K562 (cell line): ENCODE data around the gene SYNPO. TPM values are rescaled to one million over a fixed set of nuclear protein-coding genes. Genes with fewer than 3 reads are reported as not detected.

ENCODE experiments used
- CREM ChIP-seq: IDR thresholded peaks from 2 replicates; pipeline ENCODE4 v1.6.1; 2014; ENCODE audit warnings: antibody characterized with exemption, low read depth
- HOMEZ ChIP-seq: fragments of 250-450 bp; sonication (Bioruptor Pico); IDR thresholded peaks from 2 replicates; pipeline ENCODE4 v1.4.0; 2020; ENCODE audit warnings: mild to moderate bottlenecking, moderate library complexity
- L3MBTL2 ChIP-seq: fragments of 450-650 bp; IDR thresholded peaks from 2 replicates; pipeline ENCODE4 v1.6.1; 2016; ENCODE audit warnings: mild to moderate bottlenecking, moderate library complexity
- MBD2 ChIP-seq: sonication (generic); IDR thresholded peaks from 2 replicates; pipeline ENCODE4 v1.6.1; 2016; ENCODE audit warnings: low read depth, borderline replicate concordance
- MCM5 ChIP-seq: fragments of 450-650 bp; IDR thresholded peaks from 2 replicates; pipeline ENCODE4 v1.6.1; 2016; ENCODE audit warnings: low read depth
- MTF1 ChIP-seq: fragments of 250-450 bp; sonication (Bioruptor Pico); IDR thresholded peaks from 2 replicates; pipeline ENCODE4 v1.9.0; 2021; ENCODE audit warnings: moderate library complexity, mild to moderate bottlenecking, inconsistent platforms, borderline replicate concordance
- NBN ChIP-seq: fragments of 450-650 bp; IDR thresholded peaks from 2 replicates; pipeline ENCODE4 v1.6.1; 2016; ENCODE audit warnings: low read depth, mild to moderate bottlenecking
- NFRKB ChIP-seq: fragments of 450-650 bp; IDR thresholded peaks from 2 replicates; pipeline ENCODE4 v1.6.1; 2016; ENCODE audit warnings: low read depth
- NR2C1 ChIP-seq, 2 experiments: fragments of 450-650 bp; IDR thresholded peaks; 2 replicates each; pipeline ENCODE4 v1.6.1; 2017; ENCODE audit warnings: mild to moderate bottlenecking in 2 of 2, antibody characterized with exemption in 1 of 2, inconsistent platforms in 1 of 2, missing compliant biosample characterization in 1 of 2, missing genetic modification characterization in 1 of 2
- PML ChIP-seq: IDR thresholded peaks from 2 replicates; pipeline ENCODE4 v1.6.1; 2012; ENCODE audit warnings: low read length, inconsistent platforms
- RAD51 ChIP-seq: fragments of 450-650 bp; IDR thresholded peaks from 2 replicates; pipeline ENCODE4 v1.7.1; 2016; ENCODE audit warnings: low read depth, mild to moderate bottlenecking, borderline replicate concordance
- SNIP1 ChIP-seq: fragments of 450-650 bp; IDR thresholded peaks from 2 replicates; pipeline ENCODE4 v1.7.1; 2017; ENCODE audit warnings: low read depth, mild to moderate bottlenecking
- SNRNP70 ChIP-seq: fragments of 200-400 bp; formaldehyde crosslinking; optimal IDR thresholded peaks from 2 replicates; pipeline ENCODE3; 2017; ENCODE audit warnings: low read depth, low read length
- ZFP36 ChIP-seq: fragments of 150-350 bp; IDR thresholded peaks from 2 replicates; pipeline ENCODE4 v1.6.1; 2018; ENCODE audit warnings: low read length, low read depth; ENCODE audit not compliant: partially characterized antibody
- ZNF146 ChIP-seq: IDR thresholded peaks from one replicate; pipeline ENCODE4 v1.6.1; 2018; ENCODE audit warnings: missing compliant biosample characterization; ENCODE audit not compliant: unreplicated experiment
- ZNF77 ChIP-seq: fragments of 250-450 bp; sonication (Bioruptor Pico); IDR thresholded peaks from 2 replicates; pipeline ENCODE4 v1.5.0; 2020
- polyA plus RNA-seq, 8 experiments: library from polyadenylated mRNA; depleted of rRNA in 4 of 8; stranded (reverse) in 5 of 8; unstranded in 3 of 8; fragments of >200 nt; fragmentation: Nextera tagmentation in 2 of 8; fragmentation: Illumina TruSeq in 1 of 8; extraction: Ambion mirVana in 2 of 8; extraction: Trizol in 1 of 8; gene quantifications; 2 replicates each; pipeline versions ENCODE4 v1.2.1 to v1.2.3, GENCODE V29; 2011 to 2014; ENCODE audit warnings: inconsistent platforms in 1 of 8, missing spikeins in 1 of 8
- total RNA-seq, 7 experiments: library from RNA; depleted of rRNA in 6 of 7; stranded (reverse); fragments of >200 nt in 6 of 7; fragmentation: Illumina TruSeq in 2 of 7; extraction: Trizol in 2 of 7; gene quantifications; 2 replicates each; pipeline versions ENCODE4 v1.2.1 to v1.2.3, GENCODE V29; 2011 to 2021; ENCODE audit warnings: low replicate concordance in 1 of 7
- TF ChIP-seq, protein P1 (sequence below): fragments of 450-650 bp; formaldehyde crosslinking; IDR thresholded peaks from 2 replicates; pipeline ENCODE4 v1.4.0; 2020; ENCODE audit warnings: mild to moderate bottlenecking, mixed read lengths
- TF ChIP-seq, protein P2 (sequence below): fragments of 450-650 bp; IDR thresholded peaks from 2 replicates; pipeline ENCODE4 v1.6.1; 2016; ENCODE audit warnings: low read depth

The SYNPO gene
- total and polyA plus RNA-seq, 9 of the 15 experiments (the other 6 are each of a cell fraction or from before 2014, with no cell fraction given), result 0.01 to 0.31 (median 0.03) TPM; not detected in 4

- TF ChIP-seq, protein P1, sequence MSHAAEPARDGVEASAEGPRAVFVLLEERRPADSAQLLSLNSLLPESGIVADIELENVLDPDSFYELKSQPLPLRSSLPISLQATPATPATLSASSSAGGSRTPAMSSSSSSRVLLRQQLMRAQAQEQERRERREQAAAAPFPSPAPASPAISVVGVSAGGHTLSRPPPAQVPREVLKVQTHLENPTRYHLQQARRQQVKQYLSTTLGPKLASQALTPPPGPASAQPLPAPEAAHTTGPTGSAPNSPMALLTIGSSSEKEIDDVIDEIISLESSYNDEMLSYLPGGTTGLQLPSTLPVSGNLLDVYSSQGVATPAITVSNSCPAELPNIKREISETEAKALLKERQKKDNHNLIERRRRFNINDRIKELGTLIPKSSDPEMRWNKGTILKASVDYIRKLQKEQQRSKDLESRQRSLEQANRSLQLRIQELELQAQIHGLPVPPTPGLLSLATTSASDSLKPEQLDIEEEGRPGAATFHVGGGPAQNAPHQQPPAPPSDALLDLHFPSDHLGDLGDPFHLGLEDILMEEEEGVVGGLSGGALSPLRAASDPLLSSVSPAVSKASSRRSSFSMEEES (CRISPR knock-in tag), result no peak
- TF ChIP-seq, protein P2, sequence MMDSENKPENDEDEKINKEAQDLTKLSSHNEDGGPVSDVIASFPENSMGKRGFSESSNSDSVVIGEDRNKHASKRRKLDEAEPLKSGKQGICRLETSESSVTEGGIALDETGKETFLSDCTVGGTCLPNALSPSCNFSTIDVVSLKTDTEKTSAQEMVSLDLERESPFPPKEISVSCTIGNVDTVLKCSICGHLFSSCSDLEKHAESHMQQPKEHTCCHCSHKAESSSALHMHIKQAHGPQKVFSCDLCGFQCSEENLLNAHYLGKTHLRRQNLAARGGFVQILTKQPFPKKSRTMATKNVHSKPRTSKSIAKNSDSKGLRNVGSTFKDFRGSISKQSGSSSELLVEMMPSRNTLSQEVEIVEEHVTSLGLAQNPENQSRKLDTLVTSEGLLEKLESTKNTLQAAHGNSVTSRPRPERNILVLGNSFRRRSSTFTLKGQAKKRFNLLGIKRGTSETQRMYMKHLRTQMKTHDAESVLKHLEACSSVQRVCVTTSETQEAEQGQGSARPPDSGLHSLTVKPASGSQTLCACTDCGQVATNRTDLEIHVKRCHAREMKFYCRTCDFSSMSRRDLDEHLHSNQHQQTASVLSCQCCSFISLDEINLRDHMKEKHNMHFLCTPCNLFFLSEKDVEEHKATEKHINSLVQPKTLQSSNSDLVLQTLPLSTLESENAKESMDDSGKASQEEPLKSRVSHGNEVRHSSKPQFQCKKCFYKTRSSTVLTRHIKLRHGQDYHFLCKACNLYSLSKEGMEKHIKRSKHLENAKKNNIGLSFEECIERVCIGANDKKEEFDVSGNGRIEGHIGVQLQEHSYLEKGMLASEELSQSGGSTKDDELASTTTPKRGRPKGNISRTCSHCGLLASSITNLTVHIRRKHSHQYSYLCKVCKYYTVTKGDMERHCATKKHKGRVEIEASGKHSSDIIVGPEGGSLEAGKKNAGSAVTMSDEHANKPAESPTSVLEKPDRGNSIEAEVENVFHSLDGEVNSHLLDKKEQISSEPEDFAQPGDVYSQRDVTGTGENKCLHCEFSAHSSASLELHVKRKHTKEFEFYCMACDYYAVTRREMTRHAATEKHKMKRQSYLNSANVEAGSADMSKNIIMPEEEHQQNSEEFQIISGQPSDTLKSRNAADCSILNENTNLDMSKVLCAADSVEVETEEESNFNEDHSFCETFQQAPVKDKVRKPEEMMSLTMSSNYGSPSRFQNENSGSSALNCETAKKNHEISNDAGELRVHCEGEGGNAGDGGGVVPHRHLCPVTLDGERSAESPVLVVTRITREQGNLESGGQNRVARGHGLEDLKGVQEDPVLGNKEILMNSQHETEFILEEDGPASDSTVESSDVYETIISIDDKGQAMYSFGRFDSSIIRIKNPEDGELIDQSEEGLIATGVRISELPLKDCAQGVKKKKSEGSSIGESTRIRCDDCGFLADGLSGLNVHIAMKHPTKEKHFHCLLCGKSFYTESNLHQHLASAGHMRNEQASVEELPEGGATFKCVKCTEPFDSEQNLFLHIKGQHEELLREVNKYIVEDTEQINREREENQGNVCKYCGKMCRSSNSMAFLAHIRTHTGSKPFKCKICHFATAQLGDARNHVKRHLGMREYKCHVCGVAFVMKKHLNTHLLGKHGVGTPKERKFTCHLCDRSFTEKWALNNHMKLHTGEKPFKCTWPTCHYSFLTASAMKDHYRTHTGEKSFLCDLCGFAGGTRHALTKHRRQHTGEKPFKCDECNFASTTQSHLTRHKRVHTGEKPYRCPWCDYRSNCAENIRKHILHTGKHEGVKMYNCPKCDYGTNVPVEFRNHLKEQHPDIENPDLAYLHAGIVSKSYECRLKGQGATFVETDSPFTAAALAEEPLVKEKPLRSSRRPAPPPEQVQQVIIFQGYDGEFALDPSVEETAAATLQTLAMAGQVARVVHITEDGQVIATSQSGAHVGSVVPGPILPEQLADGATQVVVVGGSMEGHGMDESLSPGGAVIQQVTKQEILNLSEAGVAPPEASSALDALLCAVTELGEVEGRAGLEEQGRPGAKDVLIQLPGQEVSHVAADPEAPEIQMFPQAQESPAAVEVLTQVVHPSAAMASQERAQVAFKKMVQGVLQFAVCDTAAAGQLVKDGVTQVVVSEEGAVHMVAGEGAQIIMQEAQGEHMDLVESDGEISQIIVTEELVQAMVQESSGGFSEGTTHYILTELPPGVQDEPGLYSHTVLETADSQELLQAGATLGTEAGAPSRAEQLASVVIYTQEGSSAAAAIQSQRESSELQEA, result no peak
- TF ChIP-seq MCM5 (no peak), ZNF77 (CRISPR knock-in tag) (no peak), MTF1 (no peak), NFRKB (no peak), NR2C1 (IDR thresholded peaks at IDR 0.05) (no peak), NR2C1 (tag; IDR thresholded peaks at IDR 0.05) (no peak), PML (peak; percentile 68), SNRNP70 (no peak), NBN (peak; percentile 68; the same call in 1 of the 2 replicates), ZFP36 (no peak), ZNF146 (CRISPR knock-in tag) (no peak), SNIP1 (no peak), CREM (0 out of 2 replicates have a peak, but pooled peaks have one; percentile 12), MBD2 (no peak), RAD51 (no peak), L3MBTL2 (peak; percentile 79), HOMEZ (no peak)
Observed at GRCh38 chr5:150595466-150596031, 44.9 kb upstream of the SYNPO start (continued).
